ENCODE measurements around the gene PSME3. TPM values are rescaled to one million over a fixed set of nuclear protein-coding genes. Genes with fewer than 3 reads are reported as not detected.

Gene PSME3
- total RNA-seq, 1 donor from 2014 or later: 89.3 TPM

DNA sequence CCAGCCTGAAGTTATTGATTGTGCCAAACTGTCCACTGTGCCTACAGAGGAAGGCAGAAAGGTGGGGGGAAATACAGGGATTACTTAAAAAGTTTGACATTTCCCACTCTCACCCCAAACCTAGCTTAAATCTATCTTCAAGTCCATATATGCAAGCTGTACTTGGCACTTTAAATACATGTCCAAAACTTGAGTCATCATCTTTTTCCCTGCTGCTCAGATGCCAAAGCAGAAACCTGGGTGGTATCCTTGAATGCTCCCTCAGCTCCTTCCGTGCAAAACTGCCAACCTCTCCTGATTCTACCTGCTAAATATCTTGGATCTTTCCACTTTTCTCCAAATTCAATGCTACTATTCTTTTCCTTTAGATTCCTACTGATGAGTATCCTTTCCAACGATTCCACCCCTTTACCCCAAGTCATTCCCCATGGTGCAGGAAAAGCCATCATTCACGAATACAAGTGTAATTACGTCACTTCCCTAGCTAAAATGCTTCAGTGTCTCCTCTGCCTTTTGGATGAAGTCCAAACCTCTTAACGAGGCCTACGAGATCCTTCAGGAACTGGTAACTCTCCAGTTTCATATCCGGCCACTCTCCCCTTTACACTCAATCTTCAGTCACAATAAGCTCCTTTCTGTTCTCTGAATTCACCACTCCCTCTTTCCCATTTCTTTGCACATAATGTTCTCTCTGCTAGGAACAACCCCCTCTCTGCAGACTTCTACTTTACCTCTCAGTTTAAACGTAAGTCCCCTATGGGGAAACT lies 18.4 kb upstream of the PSME3 start:
- peak; percentile 77 for DNase-seq (ENCODE audit: low read depth, low spot score)

DNA sequence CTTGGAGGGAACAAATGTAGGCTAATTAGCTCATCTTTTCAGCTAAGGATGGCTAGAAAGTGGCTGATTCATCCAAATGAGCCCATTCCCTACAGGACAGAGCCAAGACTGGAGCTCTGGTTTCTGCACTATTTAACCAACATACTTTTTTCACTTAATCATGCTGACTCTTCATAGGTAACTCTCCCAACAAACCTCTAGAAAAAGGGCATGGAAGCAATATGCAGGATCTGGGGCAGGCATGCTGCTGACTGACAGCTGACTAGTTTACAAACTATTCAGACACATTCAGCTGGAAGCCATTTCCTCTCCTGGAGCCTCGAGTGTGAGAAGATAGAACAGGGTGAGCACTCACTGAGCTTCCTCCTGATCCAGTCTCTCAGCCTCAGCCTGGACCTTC lies 15.3 kb upstream of the PSME3 start:
- DNase-seq (ENCODE audit: low read depth, low spot score): no peak

DNA sequence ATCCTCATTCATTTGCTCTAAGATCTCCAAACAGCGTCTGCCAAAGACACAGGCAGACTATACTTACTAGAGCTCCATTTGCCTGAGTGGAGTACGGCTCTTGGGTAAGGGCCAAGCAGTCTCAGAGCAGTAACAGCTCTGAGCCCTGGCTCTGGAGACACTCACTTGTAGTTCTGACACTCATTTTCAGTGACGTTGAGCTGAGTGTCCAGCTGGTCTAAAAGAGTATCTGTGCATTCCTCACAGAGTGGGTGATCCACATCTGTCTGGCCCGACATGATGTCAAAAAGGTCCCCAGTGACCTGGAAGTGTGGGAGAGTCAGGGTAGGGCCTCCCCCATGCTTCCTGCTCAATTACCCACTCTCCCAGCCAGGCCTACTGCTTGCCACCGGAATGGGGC lies 14.8 kb upstream of the PSME3 start:
- DNase-seq (ENCODE audit: low read depth, low spot score): no peak

DNA sequence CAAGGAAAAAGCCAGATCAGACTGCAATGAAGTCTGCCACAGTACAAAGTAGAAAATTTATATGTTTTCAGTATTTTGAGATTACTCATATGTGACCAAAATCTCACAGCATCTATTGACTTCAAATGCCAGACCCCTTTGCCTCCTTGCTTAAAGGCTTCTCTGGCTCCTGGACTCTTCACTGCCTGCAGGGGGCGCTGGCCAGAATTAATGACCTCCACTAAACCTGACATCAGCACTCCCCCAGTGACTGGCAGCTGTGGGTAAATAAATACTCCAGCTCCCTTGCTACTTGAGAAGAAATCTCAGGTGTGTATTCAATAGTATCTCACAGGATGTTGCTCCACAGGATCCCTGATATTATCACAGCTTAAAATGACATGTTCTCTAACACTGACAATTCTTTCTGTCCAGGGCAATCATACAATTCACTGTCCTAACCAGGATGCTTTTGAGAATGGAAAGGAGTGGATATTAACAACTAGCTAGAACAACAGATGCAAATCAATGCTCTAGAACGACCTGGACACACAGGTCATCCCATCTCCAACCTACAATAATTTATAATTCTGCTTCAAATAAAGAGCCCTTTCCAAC lies 13.2 kb upstream of the PSME3 start:
- peak; percentile 45 for DNase-seq (ENCODE audit: low read depth, low spot score)

DNA sequence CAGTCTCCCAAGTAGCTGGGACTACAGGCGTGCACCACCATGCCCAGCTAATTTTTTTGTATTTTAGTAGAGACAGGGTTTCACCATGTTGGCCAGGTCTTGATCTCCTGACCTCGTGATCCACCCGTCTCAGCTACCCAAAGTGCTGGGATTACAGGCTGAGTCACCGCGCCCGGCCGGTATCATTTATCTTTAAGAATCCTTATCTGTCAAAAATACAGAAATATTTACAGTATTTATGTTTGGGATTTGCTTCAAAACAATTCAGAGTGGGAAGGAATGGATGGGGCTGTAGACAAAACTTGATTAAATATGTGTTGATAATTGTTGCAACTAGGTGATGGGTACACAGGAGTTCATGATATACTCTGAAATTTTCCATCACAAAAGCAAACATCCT lies 12.0 kb upstream of the PSME3 start:
- no peak for DNase-seq (ENCODE audit: low read depth, low spot score)

DNA sequence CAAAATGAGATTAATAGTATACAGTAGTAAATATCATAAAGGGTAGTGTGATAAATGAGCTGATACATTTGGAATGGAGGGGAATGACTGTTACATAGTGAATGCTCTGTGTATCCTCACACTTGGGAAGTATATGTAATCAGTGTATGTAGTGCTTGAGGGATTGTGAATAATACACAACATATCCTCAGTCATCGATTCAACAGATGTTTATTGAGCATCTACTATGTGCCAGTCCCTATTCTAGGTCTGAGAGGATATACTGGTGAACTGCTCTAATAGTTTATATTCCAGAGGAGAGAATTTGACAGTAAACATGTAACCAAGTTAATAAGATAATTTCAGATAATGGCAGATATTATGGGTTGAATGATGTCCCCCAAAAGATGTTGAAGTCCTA lies 5.7 kb upstream of the PSME3 start:
- no peak for DNase-seq (ENCODE audit: low read depth, low spot score)

DNA sequence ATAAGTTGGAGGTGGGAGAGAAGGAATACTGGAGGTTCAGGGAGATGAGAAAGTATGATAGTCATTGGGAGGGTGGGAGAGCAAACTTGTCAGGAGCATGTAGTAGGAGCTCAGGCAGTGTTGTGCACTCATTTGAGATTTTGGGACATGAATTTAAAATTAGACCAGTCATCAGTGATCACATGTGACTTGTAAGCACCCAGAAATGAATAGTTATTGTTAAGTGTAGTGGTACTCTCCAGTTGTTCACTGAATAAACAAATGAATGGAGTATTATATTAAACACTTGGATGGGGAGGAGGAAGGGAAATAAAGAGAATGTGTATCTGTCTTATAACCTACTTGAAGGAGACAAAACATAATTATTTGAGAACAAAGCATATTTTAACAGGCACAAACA lies 2.2 kb upstream of the PSME3 start:
- DNase-seq (ENCODE audit: low read depth, low spot score): no peak

DNA sequence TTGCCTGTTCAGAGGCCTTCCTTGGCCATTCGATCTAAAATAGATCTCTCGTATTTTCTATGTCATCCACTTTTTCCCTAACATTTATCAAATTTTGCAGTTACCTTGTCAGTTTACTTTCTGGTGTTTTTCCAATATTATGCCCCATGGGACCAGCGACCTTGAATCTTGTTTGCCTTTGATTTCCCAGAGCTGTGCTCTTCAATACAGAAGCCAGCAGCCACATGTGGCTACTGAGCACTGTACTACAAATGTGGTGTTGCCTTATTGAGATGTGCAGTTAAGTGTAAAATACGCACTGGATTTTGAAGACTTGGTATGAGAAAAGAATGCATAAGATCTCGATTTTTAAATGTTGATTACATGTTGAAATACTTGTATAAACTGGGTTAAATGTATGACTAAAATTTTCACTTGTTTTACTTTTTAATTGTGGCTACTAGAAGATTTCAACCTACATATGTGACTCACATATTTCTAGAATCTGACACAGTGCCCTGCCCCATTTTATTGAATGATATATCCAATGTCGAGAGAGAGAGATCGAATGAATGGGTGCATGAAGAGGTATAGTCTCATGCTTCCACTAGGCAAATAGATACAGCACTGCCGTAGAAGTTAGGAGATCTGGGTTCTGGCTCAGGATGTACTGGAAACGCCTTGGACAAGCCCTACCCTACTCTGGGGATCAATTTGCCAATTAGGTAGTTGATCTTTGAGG lies 824 bp upstream of the PSME3 start:
- no peak for DNase-seq (ENCODE audit: low read depth, low spot score)

DNA sequence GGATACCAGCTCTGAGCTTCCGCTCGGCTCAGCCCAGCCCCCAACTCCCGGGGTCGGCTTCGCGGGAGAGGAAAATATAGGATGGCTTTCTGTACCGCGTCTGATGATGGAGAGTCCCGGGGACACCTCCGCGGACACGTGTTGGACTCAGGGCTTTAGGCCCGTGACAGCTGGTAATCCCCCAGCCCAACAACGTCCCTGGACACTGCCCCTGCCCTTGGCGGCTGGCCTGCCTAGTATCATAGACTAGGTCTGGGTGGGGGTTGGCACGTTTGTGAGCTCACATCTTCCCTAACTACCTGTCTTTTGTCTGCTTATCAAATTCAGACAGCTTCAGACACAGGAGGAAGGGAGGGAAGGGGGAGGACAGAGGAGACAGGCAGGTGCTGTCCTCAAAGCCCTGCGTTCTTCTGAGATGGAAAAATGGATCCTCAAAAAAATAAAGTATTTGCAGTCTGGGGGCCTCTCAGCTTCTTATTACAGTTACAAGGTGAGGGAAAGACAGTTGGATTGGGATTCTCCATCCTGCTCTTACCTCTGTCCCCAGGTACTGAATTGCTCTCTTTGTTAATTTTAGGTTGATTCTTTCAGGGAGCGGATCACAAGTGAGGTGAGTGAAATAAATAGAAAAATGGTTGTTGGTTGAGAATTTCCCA lies 698 bp downstream of the PSME3 start:
- no peak for DNase-seq (ENCODE audit: low read depth, low spot score)

DNA sequence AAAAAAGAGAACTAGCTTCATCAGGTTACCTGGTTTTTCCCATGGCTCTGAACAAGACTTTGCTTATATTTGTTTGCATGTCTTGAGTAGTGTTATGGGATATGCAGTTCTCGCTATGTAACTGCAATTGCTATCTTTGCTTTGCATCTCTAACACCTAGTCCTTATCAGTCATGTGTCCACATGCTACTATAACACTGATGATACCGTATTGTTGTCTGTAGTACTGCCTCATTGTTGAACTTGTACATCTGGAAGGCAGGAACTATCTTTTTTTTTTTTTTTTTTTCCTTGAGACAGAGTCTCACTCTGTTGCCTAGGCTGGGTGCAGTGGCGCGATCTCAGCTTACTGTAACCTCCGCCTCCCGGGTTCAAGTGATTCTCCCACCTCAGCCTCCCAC lies 2.5 kb downstream of the PSME3 start:
- DNase-seq (ENCODE audit: low read depth, low spot score): no peak

DNA sequence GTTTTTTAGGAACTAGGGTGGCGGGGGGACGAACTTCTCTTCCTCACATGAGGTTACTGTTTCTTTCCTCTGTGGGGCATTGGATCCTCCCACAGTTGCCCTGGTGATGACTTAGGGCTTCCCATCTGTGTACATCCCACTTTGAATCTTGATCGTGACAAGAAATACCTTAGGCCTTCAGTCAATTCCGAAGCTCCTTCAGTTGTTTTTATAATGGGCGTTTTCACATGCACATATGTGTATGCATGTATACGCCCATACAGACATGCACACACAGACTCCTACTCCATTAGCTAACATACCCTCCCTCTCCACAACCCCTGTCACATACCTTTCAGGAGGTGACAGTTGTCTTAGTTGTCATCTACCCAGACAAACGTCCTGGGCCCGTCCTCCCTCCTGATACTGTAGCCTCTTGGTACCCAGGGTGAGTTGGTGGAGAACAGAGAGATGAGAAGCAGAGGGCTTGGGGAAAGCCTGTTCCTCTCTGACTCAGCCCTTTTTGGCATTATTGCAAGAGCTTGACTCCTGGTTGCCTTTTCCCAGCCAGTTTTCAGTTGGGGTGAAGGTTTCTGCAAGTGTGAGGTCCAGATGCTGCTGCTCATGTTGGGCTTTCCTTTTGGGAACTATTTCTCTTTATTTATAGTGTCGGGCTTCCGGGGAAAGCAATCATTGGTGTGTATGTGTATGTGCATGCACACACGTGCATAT lies 8.9 kb downstream of the PSME3 start:
- no peak for DNase-seq (ENCODE audit: low read depth, low spot score)

DNA sequence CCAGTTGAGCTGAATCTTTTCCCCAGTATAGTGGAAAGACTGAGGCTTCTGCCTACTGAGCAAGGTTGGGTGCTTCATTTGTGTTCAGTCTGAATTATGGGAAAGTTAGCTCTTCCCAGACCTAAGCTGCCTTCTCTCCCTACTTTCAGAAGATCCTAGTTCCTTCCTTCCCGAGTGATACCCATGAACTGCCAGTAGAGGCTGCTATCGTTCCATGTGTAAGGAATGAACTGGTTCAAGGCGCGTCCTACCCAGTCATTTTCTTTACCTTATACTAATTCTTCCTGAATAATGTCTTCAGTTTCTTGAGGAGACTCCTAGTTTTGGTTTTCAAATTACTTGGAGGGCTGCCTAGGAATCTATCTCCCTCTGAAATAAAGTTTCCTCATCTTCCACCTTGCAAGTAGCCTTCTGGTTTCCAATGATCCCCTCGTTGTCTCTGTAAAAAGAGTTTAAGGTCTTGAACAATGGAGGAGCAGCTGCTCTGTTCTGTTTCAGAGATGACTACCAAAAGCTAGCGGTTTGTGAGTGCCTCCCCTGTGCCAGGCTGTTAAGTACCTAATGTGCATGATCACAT lies 10.2 kb downstream of the PSME3 start:
- peak; percentile 47 for DNase-seq (ENCODE audit: low read depth, low spot score)

DNA sequence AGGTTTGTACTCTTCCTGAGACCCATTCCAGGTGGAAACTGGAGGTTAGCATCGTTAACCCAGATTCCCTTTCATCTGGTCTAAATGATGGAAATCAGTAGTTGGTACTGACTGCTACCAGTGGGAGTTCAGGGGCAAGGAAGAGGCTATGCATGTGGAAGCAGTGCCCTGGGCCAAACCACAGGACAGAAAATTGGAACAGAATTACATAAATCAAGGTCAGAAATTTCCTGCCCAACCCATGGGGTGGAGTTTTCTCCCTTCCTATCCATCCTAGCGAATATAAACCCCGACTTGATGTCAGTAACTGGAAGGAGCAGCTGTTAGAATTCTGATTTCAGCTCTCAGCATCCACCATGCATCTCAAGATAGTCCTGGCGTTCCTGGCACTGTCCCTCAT lies 11.1 kb downstream of the PSME3 start, which contains the start of gene AOC2:
AOC2 (plus strand) TSS at position 310 of the 400 bp plus-strand sequence; CDS start at position 357, 47 bp downstream.
- no peak for DNase-seq (ENCODE audit: low read depth, low spot score)

DNA sequence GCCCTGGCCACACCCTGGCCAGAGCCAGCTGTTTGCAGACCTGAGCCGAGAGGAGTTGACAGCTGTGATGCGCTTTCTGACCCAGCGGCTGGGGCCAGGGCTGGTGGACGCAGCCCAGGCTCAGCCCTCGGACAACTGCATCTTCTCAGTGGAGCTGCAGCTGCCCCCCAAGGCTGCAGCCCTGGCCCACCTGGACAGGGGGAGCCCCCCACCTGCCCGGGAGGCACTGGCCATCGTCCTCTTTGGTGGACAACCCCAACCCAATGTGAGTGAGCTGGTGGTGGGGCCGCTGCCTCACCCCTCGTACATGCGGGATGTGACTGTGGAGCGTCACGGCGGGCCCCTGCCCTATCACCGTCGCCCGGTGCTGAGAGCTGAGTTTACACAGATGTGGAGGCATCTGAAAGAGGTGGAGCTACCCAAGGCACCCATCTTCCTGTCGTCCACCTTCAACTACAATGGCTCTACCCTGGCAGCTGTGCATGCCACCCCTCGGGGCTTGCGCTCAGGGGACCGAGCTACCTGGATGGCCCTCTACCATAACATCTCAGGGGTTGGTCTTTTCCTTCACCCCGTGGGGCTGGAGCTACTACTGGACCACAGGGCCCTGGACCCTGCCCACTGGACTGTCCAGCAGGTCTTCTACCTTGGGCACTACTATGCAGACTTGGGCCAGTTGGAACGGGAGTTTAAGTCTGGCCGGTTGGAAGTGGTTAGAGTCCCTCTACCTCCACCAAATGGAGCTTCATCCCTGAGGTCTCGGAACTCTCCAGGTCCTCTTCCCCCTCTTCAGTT lies 11.8 kb downstream of the PSME3 start:
- DNase-seq (ENCODE audit: low read depth, low spot score): no peak

DNA sequence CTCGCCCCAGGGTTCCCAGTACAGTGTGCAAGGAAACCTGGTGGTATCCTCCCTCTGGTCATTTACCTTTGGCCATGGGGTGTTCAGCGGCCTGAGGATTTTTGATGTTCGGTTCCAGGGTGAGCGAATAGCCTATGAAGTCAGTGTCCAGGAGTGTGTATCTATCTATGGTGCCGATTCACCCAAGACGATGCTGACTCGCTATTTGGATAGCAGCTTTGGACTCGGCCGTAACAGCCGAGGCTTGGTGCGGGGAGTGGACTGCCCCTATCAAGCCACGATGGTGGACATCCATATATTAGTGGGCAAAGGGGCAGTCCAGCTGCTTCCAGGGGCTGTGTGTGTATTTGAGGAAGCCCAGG lies 12.3 kb downstream of the PSME3 start:
- no peak for DNase-seq (ENCODE audit: low read depth, low spot score)

DNA sequence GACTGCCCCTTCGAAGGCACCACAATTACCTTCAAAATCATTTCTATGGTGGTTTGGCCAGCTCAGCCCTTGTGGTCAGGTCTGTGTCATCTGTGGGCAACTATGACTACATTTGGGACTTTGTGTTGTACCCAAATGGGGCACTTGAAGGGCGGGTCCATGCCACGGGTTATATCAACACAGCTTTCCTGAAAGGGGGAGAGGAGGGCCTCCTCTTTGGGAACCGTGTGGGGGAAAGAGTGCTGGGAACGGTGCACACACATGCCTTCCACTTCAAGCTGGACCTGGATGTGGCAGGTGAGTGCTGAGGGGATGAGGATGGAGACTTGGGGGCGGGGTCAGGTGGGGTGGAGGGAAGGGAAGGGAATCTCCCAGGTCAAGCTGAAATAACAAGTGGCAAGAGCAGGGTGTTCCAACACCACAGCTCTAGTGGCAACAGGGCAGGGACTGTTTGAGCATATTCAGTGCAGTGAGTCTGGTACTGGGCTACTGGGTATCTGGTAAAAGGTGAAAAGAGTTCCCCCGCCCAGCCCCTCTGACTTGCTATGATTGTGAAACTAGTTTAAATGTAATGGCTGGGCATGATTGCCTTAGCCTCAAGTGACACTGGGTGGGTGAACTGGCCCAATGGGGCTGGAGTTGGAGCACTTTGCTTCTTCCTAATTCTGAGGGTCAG lies 12.9 kb downstream of the PSME3 start:
- DNase-seq (ENCODE audit: low read depth, low spot score): no peak

DNA sequence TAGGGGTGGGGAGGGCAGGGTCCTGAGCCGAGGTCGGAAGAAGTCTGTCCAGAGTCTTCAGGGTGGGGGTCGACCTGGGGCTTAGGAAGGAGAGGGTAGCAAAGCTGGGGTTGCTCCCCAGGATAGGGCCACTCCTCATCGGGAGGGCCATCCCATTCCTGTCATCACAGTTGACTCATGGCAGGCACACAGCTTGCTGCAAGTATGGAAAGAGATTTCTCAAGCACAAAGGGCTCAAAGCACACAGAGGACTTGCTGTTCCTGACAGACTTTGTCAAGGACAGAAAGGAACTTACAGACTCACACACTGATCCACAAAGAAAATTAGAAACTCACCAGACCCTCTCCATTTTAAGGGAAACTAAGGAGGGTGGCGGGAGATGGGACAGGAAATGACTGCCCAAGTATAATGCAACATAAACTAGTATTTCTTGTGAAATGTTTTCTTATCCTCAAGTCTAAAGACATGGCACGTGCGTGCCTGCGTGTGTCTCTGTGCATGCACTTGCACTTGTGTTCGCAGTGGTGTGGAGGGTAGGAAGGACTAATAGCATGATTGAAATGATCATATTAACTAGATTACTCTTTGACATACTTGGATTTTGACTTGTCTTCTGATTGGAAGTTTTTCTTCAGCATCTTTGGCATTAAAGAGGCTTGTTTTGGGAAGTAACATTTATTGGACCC lies 13.5 kb downstream of the PSME3 start:
- no peak for DNase-seq (ENCODE audit: low read depth, low spot score)

DNA sequence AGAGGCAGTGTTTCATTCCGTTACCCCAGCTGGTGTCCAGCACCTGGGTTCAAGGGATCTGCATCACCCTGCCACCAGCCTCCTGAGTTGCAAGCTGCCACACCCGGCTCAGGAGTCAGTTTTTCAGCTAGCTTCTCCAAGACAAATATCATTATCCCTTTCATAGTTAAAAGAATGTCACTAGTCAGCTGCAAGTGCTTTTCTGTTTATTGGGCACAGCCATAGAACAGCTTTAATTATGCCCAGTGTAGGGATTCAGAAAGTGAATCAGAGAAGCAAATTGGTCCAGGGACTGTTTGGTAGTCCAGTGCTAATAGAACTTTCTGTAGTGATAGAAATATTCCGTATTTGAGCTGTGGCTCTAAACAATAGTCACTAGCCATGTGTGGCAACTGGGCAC lies 14.9 kb downstream of the PSME3 start:
- no peak for DNase-seq (ENCODE audit: low read depth, low spot score)

DNA sequence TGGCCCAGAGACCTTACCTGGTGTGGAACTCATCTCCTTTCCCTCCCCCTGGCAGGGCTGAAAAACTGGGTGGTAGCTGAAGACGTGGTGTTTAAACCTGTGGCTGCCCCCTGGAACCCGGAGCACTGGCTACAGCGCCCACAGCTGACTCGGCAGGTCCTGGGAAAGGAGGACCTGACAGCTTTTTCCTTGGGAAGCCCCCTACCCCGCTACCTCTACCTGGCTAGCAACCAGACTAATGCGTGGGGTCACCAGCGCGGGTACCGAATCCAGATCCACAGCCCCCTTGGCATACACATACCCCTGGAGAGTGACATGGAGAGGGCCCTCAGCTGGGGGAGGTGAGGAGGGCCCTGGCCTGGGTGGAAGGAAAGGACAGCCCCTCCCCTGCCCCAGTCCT lies 15.8 kb downstream of the PSME3 start:
- no peak for DNase-seq (ENCODE audit: low read depth, low spot score)
